ENCODE results near the gene ITGAE. TPM values are rescaled to one million over a fixed set of nuclear protein-coding genes. Genes with fewer than 3 reads are reported as not detected.
"Not testable (repeated sequence)": the region's sequence is repeated elsewhere in the genome, so short reads cannot be mapped to it uniquely, and the experiment has no call there.

The ITGAE gene
- total RNA-seq, 1 experiment from 2014 or later: 45.8 TPM

- in situ Hi-C loops (cut with HindIII; ENCODE audit: low pct_unique_long_range_greater_than_20kb, low sequenced_read_pairs); DNase-seq (ENCODE audit: low read depth, low spot score): not testable (repeated sequence)
Observed at GRCh38 chr17:3728099-3728498, 72.9 kb downstream of the ITGAE start.

- DNase-seq (ENCODE audit: low read depth, low spot score): no peak
- in situ Hi-C loops (cut with HindIII; ENCODE audit: low pct_unique_long_range_greater_than_20kb, low sequenced_read_pairs): no loop called here
Observed at GRCh38 chr17:3727041-3727440, 73.9 kb downstream of the ITGAE start.

- in situ Hi-C loops (cut with HindIII; ENCODE audit: low pct_unique_long_range_greater_than_20kb, low sequenced_read_pairs): no loop called here
Observed at GRCh38 chr17:3724378-3725077, 76.5 kb downstream of the ITGAE start.

GRCh38 chr17:3723556-3724377 is 77.2 kb downstream of the ITGAE start, which contains the start of gene HASPIN:
HASPIN (plus strand) TSS chr17:3723903; CDS start chr17:3723936, 33 bp downstream.
- DNase-seq (ENCODE audit: low read depth, low spot score): peak; percentile 91
- in situ Hi-C loops (cut with HindIII; ENCODE audit: low pct_unique_long_range_greater_than_20kb, low sequenced_read_pairs): no loop called here

More at GRCh38 chr17:3724378-3725077, 76.5 kb downstream of the ITGAE start:
- no peak for DNase-seq (ENCODE audit: low read depth, low spot score)

- in situ Hi-C loops (cut with HindIII; ENCODE audit: low pct_unique_long_range_greater_than_20kb, low sequenced_read_pairs): no loop called here
- no peak for DNase-seq (ENCODE audit: low read depth, low spot score)
Observed at GRCh38 chr17:3723188-3723555, 77.8 kb downstream of the ITGAE start.

GRCh38 chr17:3722716-3723115 is 78.3 kb downstream of the ITGAE start:
- DNase-seq (ENCODE audit: low read depth, low spot score): no peak
- in situ Hi-C loops (cut with HindIII; ENCODE audit: low pct_unique_long_range_greater_than_20kb, low sequenced_read_pairs): no loop called here

- DNase-seq (ENCODE audit: low read depth, low spot score): no peak
- in situ Hi-C loops (cut with HindIII; ENCODE audit: low pct_unique_long_range_greater_than_20kb, low sequenced_read_pairs): no loop called here
Observed at GRCh38 chr17:3719265-3719664, 81.7 kb downstream of the ITGAE start.

GRCh38 chr17:3718201-3718600 is 82.8 kb downstream of the ITGAE start:
- in situ Hi-C loops (cut with HindIII; ENCODE audit: low pct_unique_long_range_greater_than_20kb, low sequenced_read_pairs): no loop called here
- DNase-seq (ENCODE audit: low read depth, low spot score): no peak

GRCh38 chr17:3715296-3715695 is 85.7 kb downstream of the ITGAE start:
- in situ Hi-C loops (cut with HindIII; ENCODE audit: low pct_unique_long_range_greater_than_20kb, low sequenced_read_pairs): no loop called here
- no peak for DNase-seq (ENCODE audit: low read depth, low spot score)

GRCh38 chr17:3712811-3713463 is 88.1 kb downstream of the ITGAE start:
- in situ Hi-C loops (cut with HindIII; ENCODE audit: low pct_unique_long_range_greater_than_20kb, low sequenced_read_pairs): no loop called here
- no peak for DNase-seq (ENCODE audit: low read depth, low spot score)

- in situ Hi-C loops (cut with HindIII; ENCODE audit: low pct_unique_long_range_greater_than_20kb, low sequenced_read_pairs): no loop called here
- DNase-seq (ENCODE audit: low read depth, low spot score): no peak
Observed at GRCh38 chr17:3710951-3711383, 90.0 kb downstream of the ITGAE start.

- DNase-seq (ENCODE audit: low read depth, low spot score): no peak
- in situ Hi-C loops (cut with HindIII; ENCODE audit: low pct_unique_long_range_greater_than_20kb, low sequenced_read_pairs): no loop called here
Observed at GRCh38 chr17:3708366-3708765, 92.6 kb downstream of the ITGAE start.

- DNase-seq (ENCODE audit: low read depth, low spot score); in situ Hi-C loops (cut with HindIII; ENCODE audit: low pct_unique_long_range_greater_than_20kb, low sequenced_read_pairs): not testable (repeated sequence)
Observed at GRCh38 chr17:3705718-3705984, 95.3 kb downstream of the ITGAE start.

GRCh38 chr17:3704931-3705717 is 95.9 kb downstream of the ITGAE start:
- in situ Hi-C loops (cut with HindIII; ENCODE audit: low pct_unique_long_range_greater_than_20kb, low sequenced_read_pairs): no loop called here
- no peak for DNase-seq (ENCODE audit: low read depth, low spot score)

GRCh38 chr17:3702041-3702539 is 98.9 kb downstream of the ITGAE start:
- in situ Hi-C loops (cut with HindIII; ENCODE audit: low pct_unique_long_range_greater_than_20kb, low sequenced_read_pairs); DNase-seq (ENCODE audit: low read depth, low spot score): not testable (repeated sequence)

GRCh38 chr17:3699951-3700350 is 101.0 kb downstream of the ITGAE start:
- DNase-seq (ENCODE audit: low read depth, low spot score): no peak
- in situ Hi-C loops (cut with HindIII; ENCODE audit: low pct_unique_long_range_greater_than_20kb, low sequenced_read_pairs): no loop called here

- no peak for DNase-seq (ENCODE audit: low read depth, low spot score)
- in situ Hi-C loops (cut with HindIII; ENCODE audit: low pct_unique_long_range_greater_than_20kb, low sequenced_read_pairs): no loop called here
Observed at GRCh38 chr17:3698139-3698538, 102.8 kb downstream of the ITGAE start.

- DNase-seq (ENCODE audit: low read depth, low spot score): no peak
- in situ Hi-C loops (cut with HindIII; ENCODE audit: low pct_unique_long_range_greater_than_20kb, low sequenced_read_pairs): no loop called here
Observed at GRCh38 chr17:3697103-3697476, 103.9 kb downstream of the ITGAE start.

Data from SK-MEL-5 (cell line).